MM.1S (cell line): ENCODE data around the gene CLEC6A.

Experiments used
- DNase-seq: peaks from one replicate; pipeline ENCODE4 v3.0.0-alpha.2; 2015
- H2AFZ ChIP-seq: fragments of 300-600 bp; sonication (generic); 2 replicates; pipeline ENCODE4 v1.6.0; 2016; ENCODE audit warnings: antibody characterized with exemption, low read length
- H3F3A ChIP-seq: fragments of 300-600 bp; sonication (generic); 2 replicates; pipeline ENCODE4 v1.6.1; 2016; ENCODE audit warnings: mild to moderate bottlenecking, antibody characterized with exemption, low read length, moderate library complexity, mixed read lengths; ENCODE audit not compliant: insufficient read depth
- H3K27ac ChIP-seq: fragments of 300-600 bp; sonication (generic); 2 replicates; pipeline ENCODE4 v1.5.1; 2016; ENCODE audit warnings: mild to moderate bottlenecking, low read length
- H3K27me3 ChIP-seq: fragments of 300-600 bp; sonication (generic); replicated peaks from 2 replicates; pipeline ENCODE4 v1.6.0; 2016; ENCODE audit warnings: low read length; ENCODE audit not compliant: insufficient read depth
- H3K36me3 ChIP-seq: fragments of 300-600 bp; sonication (generic); replicated peaks from 2 replicates; pipeline ENCODE4 v1.6.1; 2016; ENCODE audit warnings: mild to moderate bottlenecking, low read length, mixed read lengths; ENCODE audit not compliant: insufficient read depth
- H3K4me1 ChIP-seq: fragments of 300-600 bp; sonication (generic); 2 replicates; pipeline ENCODE4 v1.6.1; 2016; ENCODE audit warnings: low read length, mixed read lengths
- H3K4me2 ChIP-seq: fragments of 300-600 bp; sonication (generic); 2 replicates; pipeline ENCODE4 v1.6.0; 2016; ENCODE audit warnings: low read depth, low read length
- H3K4me3 ChIP-seq: fragments of 300-600 bp; sonication (generic); 2 replicates; pipeline ENCODE4 v1.5.1; 2016; ENCODE audit warnings: low read length, mixed read lengths
- H3K79me2 ChIP-seq: fragments of 300-600 bp; sonication (generic); 2 replicates; pipeline ENCODE4 v1.6.1; 2016; ENCODE audit warnings: mixed run types, low read length, mixed read lengths
- H3K9ac ChIP-seq: fragments of 300-600 bp; sonication (generic); 2 replicates; pipeline ENCODE4 v1.6.1; 2016; ENCODE audit warnings: low read length, mixed read lengths
- H3K9me2 ChIP-seq: fragments of 300-600 bp; sonication (generic); replicated peaks from 2 replicates; pipeline ENCODE4 v1.6.1; 2016; ENCODE audit warnings: mild to moderate bottlenecking, low read length, mixed read lengths; ENCODE audit not compliant: insufficient read depth
- H3K9me3 ChIP-seq: fragments of 300-600 bp; sonication (generic); replicated peaks from 2 replicates; pipeline ENCODE4 v1.6.1; 2016; ENCODE audit warnings: mild to moderate bottlenecking, low read length, mixed read lengths; ENCODE audit not compliant: insufficient read depth
- H4K20me1 ChIP-seq: fragments of 300-600 bp; sonication (generic); 2 replicates; pipeline ENCODE4 v1.6.1; 2016; ENCODE audit warnings: mild to moderate bottlenecking, low read length, moderate library complexity, mixed read lengths; ENCODE audit not compliant: insufficient read depth
- CTCF ChIP-seq: fragments of 300-600 bp; sonication (generic); IDR thresholded peaks from 2 replicates; pipeline ENCODE4 v1.5.1; 2016; ENCODE audit warnings: antibody characterized with exemption, low read length, mixed read lengths
- EZH2 ChIP-seq: fragments of 300-600 bp; sonication (generic); optimal IDR thresholded peaks from 2 replicates; pipeline ENCODE3; 2017; ENCODE audit warnings: low read depth, mild to moderate bottlenecking, antibody characterized with exemption, low read length, mixed read lengths
- EZH2phosphoT487 ChIP-seq: fragments of 300-600 bp; sonication (generic); IDR thresholded peaks from 2 replicates; pipeline ENCODE4 v1.6.1; 2018; ENCODE audit warnings: antibody characterized with exemption, low read length

The CLEC6A gene

GRCh38 chr12:8445731-8446130 is 10.0 kb upstream of the CLEC6A start:
- H4K20me1 ChIP-seq = no peaks in the 10 kb centered on the region
- no peak for DNase-seq
- no peak overlapping the region for H2AFZ ChIP-seq
- no peaks in the 10 kb centered on the region for H3K4me1 ChIP-seq
- no peaks in the 10 kb centered on the region for H3K9me3 ChIP-seq
- H3K36me3 ChIP-seq = no peaks in the 10 kb centered on the region
- H3F3A ChIP-seq = no peaks in the 10 kb centered on the region
- no peak overlapping the region for H3K4me3 ChIP-seq
- H3K9ac ChIP-seq = no peak overlapping the region
- H3K27me3 ChIP-seq = no peaks in the 10 kb centered on the region
- no peak overlapping the region for H3K27ac ChIP-seq
- H3K9me2 ChIP-seq = no peaks in the 10 kb centered on the region
- no peaks in the 10 kb centered on the region for H3K79me2 ChIP-seq
- TF ChIP-seq EZH2 (no peak), CTCF (no peak), EZH2phosphoT487 (no peak)
- H3K4me2 ChIP-seq = no peak overlapping the region

GRCh38 chr12:8446642-8447547 is 8.9 kb upstream of the CLEC6A start:
- Histone ChIP-seq H3F3A (no peaks in the 10 kb centered on the region), H3K27ac (no peak overlapping the region)
- no peak for TF ChIP-seq EZH2phosphoT487
- no peak for TF ChIP-seq EZH2
- no peak for TF ChIP-seq CTCF

GRCh38 chr12:8449355-8449859 is 6.4 kb upstream of the CLEC6A start:
- no peak for DNase-seq
- no peak overlapping the region for H3K9ac ChIP-seq
- H3K4me2 ChIP-seq = no peak overlapping the region
- no peaks in the 10 kb centered on the region for H4K20me1 ChIP-seq
- no peaks in the 10 kb centered on the region for H3K27me3 ChIP-seq
- H3K27ac ChIP-seq = no peak overlapping the region
- H3K4me1 ChIP-seq = no peaks in the 10 kb centered on the region
- no peaks in the 10 kb centered on the region for H3K9me2 ChIP-seq
- H3K79me2 ChIP-seq = no peaks in the 10 kb centered on the region
- no peaks in the 10 kb centered on the region for H3K36me3 ChIP-seq
- no peak overlapping the region for H2AFZ ChIP-seq
- no peak for TF ChIP-seq EZH2phosphoT487
- TF ChIP-seq CTCF = no peak
- TF ChIP-seq EZH2 = no peak
- H3F3A ChIP-seq = no peaks in the 10 kb centered on the region
- H3K4me3 ChIP-seq = no peak overlapping the region
- H3K9me3 ChIP-seq = no peaks in the 10 kb centered on the region

More at GRCh38 chr12:8446642-8447547, 8.9 kb upstream of the CLEC6A start:
- Histone ChIP-seq H3K9me3 (no peaks in the 10 kb centered on the region), H3K27me3 (no peaks in the 10 kb centered on the region), H3K9ac (no peak overlapping the region), H4K20me1 (no peaks in the 10 kb centered on the region), H3K79me2 (no peaks in the 10 kb centered on the region), H3K4me2 (no peak overlapping the region), H3K4me1 (no peaks in the 10 kb centered on the region), H3K9me2 (no peaks in the 10 kb centered on the region), H3K36me3 (no peaks in the 10 kb centered on the region), H3K4me3 (no peak overlapping the region), H2AFZ (no peak overlapping the region)
- no peak for DNase-seq
